Endothelial cell of umbilical vein (primary cell): Measurements from ENCODE around the gene FAM149B1. TPM values are rescaled to one million over a fixed set of nuclear protein-coding genes. Genes with fewer than 3 reads are reported as not detected.

Source experiments
- BruUV-seq: library from RNA; stranded (reverse); fragments of 400-500 nt; replicated peaks from 2 replicates; lab custom pipeline; 2021; lab: Mats Ljungman, UMichigan
- CTCF ChIA-PET: fragments of 300-600, 350-600 bp; sonication (Branson Sonifier 250); formaldehyde crosslinking; loops from one replicate; lab custom pipeline; 2021; ENCODE audit warnings: antibody characterized with exemption, inconsistent platforms; lab: Charles Lee
- POLR2A ChIA-PET: fragments of 300-600, 350-600 bp; sonication (Branson Sonifier 250); formaldehyde crosslinking; loops from one replicate; lab custom pipeline; 2021; ENCODE audit warnings: antibody characterized with exemption, inconsistent platforms; lab: Charles Lee
- DNase-seq: peaks from one replicate; pipeline ENCODE4 v3.0.0-alpha.2; 2011; ENCODE audit warnings: low read depth, low spot score
- FAIRE-seq: peaks from 2 replicates; lab custom pipeline; 2011; peaks lifted over from hg19 to GRCh38; lab: Jason Lieb, UNC
- H2AFZ ChIP-seq: 2 replicates; pipeline ENCODE4 v1.6.0; 2012; ENCODE audit warnings: low read depth, low read length, control low read depth, inconsistent platforms
- H3K27ac ChIP-seq: 2 replicates; pipeline ENCODE4 v1.5.1; 2011; ENCODE audit warnings: low read depth, mild to moderate bottlenecking, control low read depth, low read length, moderate library complexity; ENCODE audit not compliant: insufficient read depth
- H3K27me3 ChIP-seq, 2 experiments: 2 replicates each; pipeline versions ENCODE4 v1.6.0 to v1.6.1; 2011; ENCODE audit warnings: low read length in 2 of 2, mixed read lengths in 1 of 2; ENCODE audit not compliant: control insufficient read depth in 2 of 2, insufficient read depth in 2 of 2
- H3K36me3 ChIP-seq, 2 experiments: 2 replicates in 1 of 2; 3 replicates in 1 of 2; pipeline ENCODE4 v1.5.1; 2011; ENCODE audit warnings: low read length in 2 of 2, mild to moderate bottlenecking in 1 of 2, moderate library complexity in 1 of 2; ENCODE audit not compliant: control insufficient read depth in 2 of 2, insufficient read depth in 2 of 2; ENCODE audit errors: extremely low read depth in 1 of 2
- H3K4me1 ChIP-seq: 3 replicates; pipeline ENCODE4 v1.5.1; 2011; ENCODE audit warnings: mild to moderate bottlenecking, low read length; ENCODE audit not compliant: control insufficient read depth, insufficient read depth; ENCODE audit errors: extremely low read depth
- H3K4me2 ChIP-seq: 2 replicates; pipeline ENCODE4 v1.6.1; 2011; ENCODE audit warnings: low read length, control low read depth, mixed read lengths; ENCODE audit not compliant: insufficient read depth
- H3K4me3 ChIP-seq, 3 experiments: fragments of 200-600 bp in 1 of 3; sonication (generic), shearing (Covaris generic) in 1 of 3; replicated peaks in 1 of 3; 2 replicates each; pipeline ENCODE4 v1.5.1; 2011 to 2016; ENCODE audit warnings: control low read depth in 3 of 3, low read length in 3 of 3, mild to moderate bottlenecking in 2 of 3, inconsistent platforms in 1 of 3, low read depth in 1 of 3, moderate library complexity in 1 of 3; ENCODE audit not compliant: insufficient read depth in 1 of 3
- H3K79me2 ChIP-seq: 2 replicates; pipeline ENCODE4 v1.6.0; 2012; ENCODE audit warnings: low read length, inconsistent platforms; ENCODE audit not compliant: control insufficient read depth, insufficient read depth
- H3K9ac ChIP-seq: replicated peaks from 2 replicates; pipeline ENCODE3; 2011; ENCODE audit warnings: low read length, control low read depth; ENCODE audit not compliant: insufficient read depth; ENCODE audit errors: extremely low read depth
- H3K9me1 ChIP-seq: replicated peaks from 3 replicates; pipeline ENCODE4 v1.6.0; 2011; ENCODE audit warnings: mild to moderate bottlenecking, low read length; ENCODE audit not compliant: control insufficient read depth, insufficient read depth; ENCODE audit errors: extremely low read depth
- H3K9me3 ChIP-seq: replicated peaks from 2 replicates; pipeline ENCODE4 v1.5.1; 2012; ENCODE audit warnings: low read length, inconsistent platforms; ENCODE audit not compliant: control insufficient read depth, insufficient read depth
- H4K20me1 ChIP-seq: replicated peaks from 2 replicates; pipeline ENCODE3; 2011; ENCODE audit warnings: mild to moderate bottlenecking, low read length; ENCODE audit not compliant: control insufficient read depth, insufficient read depth; ENCODE audit errors: extremely low read depth
- EZH2 ChIP-seq: IDR thresholded peaks from 2 replicates; pipeline ENCODE4 v1.6.1; 2012; ENCODE audit warnings: borderline replicate concordance, low read depth, mild to moderate bottlenecking, moderate library complexity, low read length, inconsistent platforms; ENCODE audit not compliant: severe bottlenecking
- FOS ChIP-seq: IDR thresholded peaks from 2 replicates; pipeline ENCODE4 v1.6.1; 2011; ENCODE audit warnings: mild to moderate bottlenecking, low read length, moderate library complexity, borderline replicate concordance; ENCODE audit not compliant: insufficient read depth
- GATA2 ChIP-seq: IDR thresholded peaks from 2 replicates; pipeline ENCODE4 v1.7.0; 2011; ENCODE audit warnings: low read depth, mild to moderate bottlenecking, moderate library complexity, mixed read lengths, low read length; ENCODE audit not compliant: insufficient read length, insufficient read depth
- JUN ChIP-seq: IDR thresholded peaks from 2 replicates; pipeline ENCODE4 v1.6.1; 2011; ENCODE audit warnings: borderline replicate concordance, low read depth; ENCODE audit not compliant: insufficient read length, insufficient read depth
- MYC ChIP-seq: IDR thresholded peaks from one replicate; pipeline ENCODE4 v1.6.1; 2011; ENCODE audit warnings: mild to moderate bottlenecking, low read depth, low read length
- POLR2A ChIP-seq: IDR thresholded peaks from 2 replicates; pipeline ENCODE4 v1.6.1; 2012; ENCODE audit warnings: low read depth, mild to moderate bottlenecking, control low read depth, low read length
- POLR2AphosphoS5 ChIP-seq: IDR thresholded peaks from 2 replicates; pipeline ENCODE4 v1.6.1; 2012; ENCODE audit warnings: low read depth, mild to moderate bottlenecking, control low read depth, low read length, moderate library complexity; ENCODE audit not compliant: insufficient read depth
- dilution Hi-C: fragments of 300-500 bp; cut with MboI; formaldehyde crosslinking; loops from one replicate; pipeline ENCODE4 v1.15.0; 2019; ENCODE audit warnings: low sequenced_read_pairs; ENCODE audit not compliant: extremely low pct_ligation_motif_present
- intact Hi-C: fragments of 100-400 bp; cut with micrococcal nuclease; formaldehyde crosslinking; loops from one replicate; pipeline ENCODE4 v1.10.0; 2022
- polyA plus RNA-seq, 4 experiments: library from polyadenylated mRNA; depleted of rRNA in 3 of 4; stranded (reverse) in 3 of 4; unstranded in 1 of 4; fragments of >200 nt; gene quantifications; 2 replicates each; pipeline versions ENCODE4 v1.2.1 to v1.2.3, GENCODE V29; 2011 to 2012; ENCODE audit warnings: missing spikeins in 1 of 4
- total RNA-seq: library from RNA; stranded (reverse); gene quantifications from 2 replicates; pipeline ENCODE4 v1.2.3, GENCODE V29; 2021
- TF ChIP-seq, protein P1 (sequence below): IDR thresholded peaks from 2 replicates; pipeline ENCODE4 v1.6.1; 2011; ENCODE audit not compliant: insufficient read depth, insufficient read length
- TF ChIP-seq, protein P2 (sequence below), 2 donors: IDR thresholded peaks; 1 replicate in 1 of 2; 2 replicates in 1 of 2; pipeline ENCODE4 v1.5.1; 2011; ENCODE audit warnings: low read length in 2 of 2, mild to moderate bottlenecking in 2 of 2, moderate library complexity in 2 of 2, control low read depth in 1 of 2, inconsistent platforms in 1 of 2, low read depth in 1 of 2; ENCODE audit not compliant: insufficient read depth in 1 of 2; ENCODE audit errors: extremely low read depth in 1 of 2

Gene FAM149B1
- total and polyA plus RNA-seq, 2 donors (not counting 3 experiments of a cell fraction or from before 2014, with no cell fraction given) = 19.5 to 26.7 TPM

DNA sequence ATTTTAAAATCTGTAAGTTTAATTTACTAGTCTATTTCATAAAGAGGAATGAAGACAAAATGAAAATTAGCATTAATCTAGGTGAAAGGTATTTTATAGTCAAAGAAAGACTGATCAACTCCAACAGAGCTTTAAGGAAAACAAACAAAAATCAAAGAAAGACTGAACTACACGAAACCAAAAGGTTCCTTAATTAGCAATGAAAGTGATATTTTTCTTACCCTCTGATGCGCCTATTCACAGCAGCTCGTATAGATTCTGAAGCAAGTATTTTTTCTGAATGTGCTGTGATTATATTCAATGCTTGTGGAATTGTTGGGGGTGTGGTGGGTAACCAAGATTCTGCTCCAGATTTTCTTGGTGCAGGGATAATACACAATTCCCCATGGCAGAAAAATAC is 11.9 kb upstream of the FAM149B1 start:
- DNase-seq (no peak), FAIRE-seq (no peak)
- POLR2A ChIA-PET = no interaction called here
- Histone ChIP-seq H3K9me1 (no peaks in the 10 kb centered on the region), H3K9ac (no peak overlapping the region), H3K9me3 (no peaks in the 10 kb centered on the region), H3K27me3 (no peaks in the 10 kb centered on the region), H2AFZ (no peak overlapping the region), H3K27ac (no peak overlapping the region), H3K4me1 (no peaks in the 10 kb centered on the region), H4K20me1 (peaks cover 2% of the 10 kb centered on the region), H3K4me2 (no peak overlapping the region), H3K79me2 (peaks cover 12% of the 10 kb centered on the region), H3K4me3 (no peak overlapping the region), H3K36me3 (peaks cover 10 to 25% of the 10 kb centered on the region in 2 experiments)
- dilution Hi-C loops (no loop called here), intact Hi-C loops (loop anchor here (5.0 kb wide), 1 partner anchor 794 kb away; no protein-coding TSS in a partner anchor)
- CTCF ChIA-PET = interaction anchor here (1.4 to 4.6 kb wide), 2 partner anchors 20 to 59 kb away, joined by 4 to 17 read pairs; partner anchors contain the start of gene P4HA1
- BruUV-seq = no TSS peak
- TF ChIP-seq POLR2A (no peak), GATA2 (no peak), POLR2AphosphoS5 (no peak), EZH2 (no peak), FOS (no peak), MYC (no peak), JUN (no peak)
- TF ChIP-seq, protein P1, sequence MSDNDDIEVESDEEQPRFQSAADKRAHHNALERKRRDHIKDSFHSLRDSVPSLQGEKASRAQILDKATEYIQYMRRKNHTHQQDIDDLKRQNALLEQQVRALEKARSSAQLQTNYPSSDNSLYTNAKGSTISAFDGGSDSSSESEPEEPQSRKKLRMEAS = no peak
- TF ChIP-seq, protein P2, sequence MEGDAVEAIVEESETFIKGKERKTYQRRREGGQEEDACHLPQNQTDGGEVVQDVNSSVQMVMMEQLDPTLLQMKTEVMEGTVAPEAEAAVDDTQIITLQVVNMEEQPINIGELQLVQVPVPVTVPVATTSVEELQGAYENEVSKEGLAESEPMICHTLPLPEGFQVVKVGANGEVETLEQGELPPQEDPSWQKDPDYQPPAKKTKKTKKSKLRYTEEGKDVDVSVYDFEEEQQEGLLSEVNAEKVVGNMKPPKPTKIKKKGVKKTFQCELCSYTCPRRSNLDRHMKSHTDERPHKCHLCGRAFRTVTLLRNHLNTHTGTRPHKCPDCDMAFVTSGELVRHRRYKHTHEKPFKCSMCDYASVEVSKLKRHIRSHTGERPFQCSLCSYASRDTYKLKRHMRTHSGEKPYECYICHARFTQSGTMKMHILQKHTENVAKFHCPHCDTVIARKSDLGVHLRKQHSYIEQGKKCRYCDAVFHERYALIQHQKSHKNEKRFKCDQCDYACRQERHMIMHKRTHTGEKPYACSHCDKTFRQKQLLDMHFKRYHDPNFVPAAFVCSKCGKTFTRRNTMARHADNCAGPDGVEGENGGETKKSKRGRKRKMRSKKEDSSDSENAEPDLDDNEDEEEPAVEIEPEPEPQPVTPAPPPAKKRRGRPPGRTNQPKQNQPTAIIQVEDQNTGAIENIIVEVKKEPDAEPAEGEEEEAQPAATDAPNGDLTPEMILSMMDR (IDR thresholded peaks at IDR 0.05; ENCODE audit: extremely low read depth in 1 of 2, insufficient read depth in 1 of 2, low read depth in 1 of 2, low read length in 2 of 2) = no peak
